Ishikawa (cell line): ENCODE results near the gene RGS4.

Experiments
- CEBPB ChIP-seq: IDR thresholded peaks from 2 replicates; pipeline ENCODE4 v1.6.1; 2012
- CREB1 ChIP-seq: IDR thresholded peaks from 2 replicates; pipeline ENCODE4 v1.6.1; 2012; ENCODE audit warnings: low read depth
- EGR1 ChIP-seq: IDR thresholded peaks from 2 replicates; pipeline ENCODE4 v1.6.1; 2012
- EP300 ChIP-seq: IDR thresholded peaks from 2 replicates; pipeline ENCODE4 v1.6.1; 2012; ENCODE audit warnings: borderline replicate concordance
- FOXM1 ChIP-seq: IDR thresholded peaks from 2 replicates; pipeline ENCODE4 v1.6.1; 2012; ENCODE audit warnings: low read depth, borderline replicate concordance
- NFIC ChIP-seq: IDR thresholded peaks from 2 replicates; pipeline ENCODE4 v1.6.1; 2012
- RAD21 ChIP-seq: IDR thresholded peaks from 2 replicates; pipeline ENCODE4 v1.6.1; 2012; ENCODE audit warnings: low read depth
- TAF1 ChIP-seq: IDR thresholded peaks from 2 replicates; pipeline ENCODE4 v1.6.1; 2012; ENCODE audit warnings: low read depth, mild to moderate bottlenecking
- TCF12 ChIP-seq: IDR thresholded peaks from 2 replicates; pipeline ENCODE4 v1.6.1; 2012; ENCODE audit warnings: low read depth
- TEAD4 ChIP-seq: IDR thresholded peaks from 2 replicates; pipeline ENCODE4 v1.6.1; 2012
- YY1 ChIP-seq: IDR thresholded peaks from 2 replicates; pipeline ENCODE4 v1.6.1; 2012; ENCODE audit warnings: low read depth
- ZBTB7A ChIP-seq: IDR thresholded peaks from 2 replicates; pipeline ENCODE4 v1.6.1; 2012; ENCODE audit warnings: low read depth
- TF ChIP-seq, protein P1 (sequence below): IDR thresholded peaks from 2 replicates; pipeline ENCODE4 v1.6.1; 2012
- TF ChIP-seq, protein P2 (sequence below): IDR thresholded peaks from 2 replicates; pipeline ENCODE4 v1.6.1; 2012; ENCODE audit warnings: low read depth, mild to moderate bottlenecking
- TF ChIP-seq, protein P3 (sequence below): IDR thresholded peaks from 2 replicates; pipeline ENCODE4 v1.6.1; 2012

Gene RGS4

DNA sequence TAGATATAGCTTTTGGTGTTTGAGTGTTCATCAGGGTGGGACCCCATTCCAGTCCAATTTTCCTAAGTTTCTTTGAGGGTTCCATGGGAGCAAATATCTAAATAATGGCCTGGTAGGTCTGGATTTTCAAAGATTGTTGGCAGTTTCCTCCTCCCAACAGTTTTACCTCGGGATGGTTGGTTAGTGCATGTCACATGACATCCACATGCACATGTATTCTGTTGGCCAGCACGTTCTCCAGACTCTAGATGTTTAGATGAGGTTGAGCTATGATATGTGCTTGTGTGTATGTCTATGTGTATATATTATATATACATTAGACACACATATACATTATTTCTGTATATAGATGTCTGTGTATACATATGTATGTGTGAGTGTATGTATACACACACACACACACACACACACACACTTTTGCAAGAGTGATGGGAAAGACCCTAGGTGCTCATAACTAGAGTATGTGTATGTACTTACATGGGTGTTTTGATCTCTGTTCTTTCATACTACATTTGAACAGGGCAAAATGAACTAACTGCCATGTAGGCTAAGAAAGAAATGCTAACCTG lies 5.6 kb downstream of the RGS4 start:
- TF ChIP-seq TAF1 (no peak), RAD21 (no peak), EP300 (no peak), TCF12 (no peak), CREB1 (no peak), ZBTB7A (no peak)
- TF ChIP-seq, protein P1, sequence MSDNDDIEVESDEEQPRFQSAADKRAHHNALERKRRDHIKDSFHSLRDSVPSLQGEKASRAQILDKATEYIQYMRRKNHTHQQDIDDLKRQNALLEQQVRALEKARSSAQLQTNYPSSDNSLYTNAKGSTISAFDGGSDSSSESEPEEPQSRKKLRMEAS, result no peak
- TF ChIP-seq, protein P2, sequence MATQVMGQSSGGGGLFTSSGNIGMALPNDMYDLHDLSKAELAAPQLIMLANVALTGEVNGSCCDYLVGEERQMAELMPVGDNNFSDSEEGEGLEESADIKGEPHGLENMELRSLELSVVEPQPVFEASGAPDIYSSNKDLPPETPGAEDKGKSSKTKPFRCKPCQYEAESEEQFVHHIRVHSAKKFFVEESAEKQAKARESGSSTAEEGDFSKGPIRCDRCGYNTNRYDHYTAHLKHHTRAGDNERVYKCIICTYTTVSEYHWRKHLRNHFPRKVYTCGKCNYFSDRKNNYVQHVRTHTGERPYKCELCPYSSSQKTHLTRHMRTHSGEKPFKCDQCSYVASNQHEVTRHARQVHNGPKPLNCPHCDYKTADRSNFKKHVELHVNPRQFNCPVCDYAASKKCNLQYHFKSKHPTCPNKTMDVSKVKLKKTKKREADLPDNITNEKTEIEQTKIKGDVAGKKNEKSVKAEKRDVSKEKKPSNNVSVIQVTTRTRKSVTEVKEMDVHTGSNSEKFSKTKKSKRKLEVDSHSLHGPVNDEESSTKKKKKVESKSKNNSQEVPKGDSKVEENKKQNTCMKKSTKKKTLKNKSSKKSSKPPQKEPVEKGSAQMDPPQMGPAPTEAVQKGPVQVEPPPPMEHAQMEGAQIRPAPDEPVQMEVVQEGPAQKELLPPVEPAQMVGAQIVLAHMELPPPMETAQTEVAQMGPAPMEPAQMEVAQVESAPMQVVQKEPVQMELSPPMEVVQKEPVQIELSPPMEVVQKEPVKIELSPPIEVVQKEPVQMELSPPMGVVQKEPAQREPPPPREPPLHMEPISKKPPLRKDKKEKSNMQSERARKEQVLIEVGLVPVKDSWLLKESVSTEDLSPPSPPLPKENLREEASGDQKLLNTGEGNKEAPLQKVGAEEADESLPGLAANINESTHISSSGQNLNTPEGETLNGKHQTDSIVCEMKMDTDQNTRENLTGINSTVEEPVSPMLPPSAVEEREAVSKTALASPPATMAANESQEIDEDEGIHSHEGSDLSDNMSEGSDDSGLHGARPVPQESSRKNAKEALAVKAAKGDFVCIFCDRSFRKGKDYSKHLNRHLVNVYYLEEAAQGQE, result no peak

DNA sequence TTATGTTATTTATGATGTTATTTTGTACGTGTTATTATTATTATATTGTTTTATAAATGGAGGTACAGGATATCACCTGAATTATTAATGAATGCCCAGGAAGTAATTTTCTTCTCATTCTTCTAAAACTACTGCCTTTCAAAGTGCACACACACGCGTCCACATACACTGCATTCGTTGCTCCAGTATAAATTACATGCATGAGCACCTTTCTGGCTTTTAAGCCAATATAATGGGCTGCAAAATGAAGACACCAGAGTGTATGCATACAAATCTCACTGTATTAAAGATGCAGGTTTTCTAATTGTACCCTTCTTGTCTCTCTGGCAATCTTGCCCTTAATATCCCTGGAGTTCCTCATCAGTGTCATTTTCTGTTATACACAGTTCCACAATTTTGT lies 6.9 kb downstream of the RGS4 start:
- no peak for TF ChIP-seq FOXM1
- TF ChIP-seq, protein P2, result no peak
- TF ChIP-seq RAD21, result no peak
- TF ChIP-seq TEAD4, result no peak
- TF ChIP-seq CEBPB, result no peak
- no peak for TF ChIP-seq NFIC
- no peak for TF ChIP-seq EGR1
- TF ChIP-seq YY1, result no peak
- TF ChIP-seq, protein P1, result no peak

DNA sequence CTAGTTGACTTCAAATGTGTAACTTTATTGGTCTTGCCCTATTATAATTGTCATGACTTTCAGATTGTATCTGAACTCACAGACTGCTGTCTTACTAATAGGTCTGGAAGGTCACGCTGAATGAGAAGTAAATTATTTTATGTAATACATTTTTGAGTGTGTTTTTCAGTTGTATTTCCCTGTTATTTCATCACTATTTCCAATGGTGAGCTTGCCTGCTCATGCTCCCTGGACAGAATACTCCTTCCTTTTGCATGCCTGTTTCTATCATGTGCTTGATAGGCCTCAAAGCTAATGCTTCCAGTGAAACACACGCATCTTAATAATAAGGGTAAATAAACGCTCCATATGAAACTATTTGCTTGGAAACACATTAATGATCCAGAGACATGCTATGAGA lies 7.3 kb downstream of the RGS4 start:
- TF ChIP-seq EGR1 (no peak), RAD21 (no peak), FOXM1 (no peak), CREB1 (no peak), ZBTB7A (no peak), YY1 (no peak), EP300 (no peak), CEBPB (no peak), NFIC (no peak), TAF1 (no peak), TCF12 (no peak), TEAD4 (no peak)
- TF ChIP-seq, protein P1, result no peak
- TF ChIP-seq, protein P2, result no peak
- TF ChIP-seq, protein P3, sequence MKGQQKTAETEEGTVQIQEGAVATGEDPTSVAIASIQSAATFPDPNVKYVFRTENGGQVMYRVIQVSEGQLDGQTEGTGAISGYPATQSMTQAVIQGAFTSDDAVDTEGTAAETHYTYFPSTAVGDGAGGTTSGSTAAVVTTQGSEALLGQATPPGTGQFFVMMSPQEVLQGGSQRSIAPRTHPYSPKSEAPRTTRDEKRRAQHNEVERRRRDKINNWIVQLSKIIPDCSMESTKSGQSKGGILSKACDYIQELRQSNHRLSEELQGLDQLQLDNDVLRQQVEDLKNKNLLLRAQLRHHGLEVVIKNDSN, result no peak

DNA sequence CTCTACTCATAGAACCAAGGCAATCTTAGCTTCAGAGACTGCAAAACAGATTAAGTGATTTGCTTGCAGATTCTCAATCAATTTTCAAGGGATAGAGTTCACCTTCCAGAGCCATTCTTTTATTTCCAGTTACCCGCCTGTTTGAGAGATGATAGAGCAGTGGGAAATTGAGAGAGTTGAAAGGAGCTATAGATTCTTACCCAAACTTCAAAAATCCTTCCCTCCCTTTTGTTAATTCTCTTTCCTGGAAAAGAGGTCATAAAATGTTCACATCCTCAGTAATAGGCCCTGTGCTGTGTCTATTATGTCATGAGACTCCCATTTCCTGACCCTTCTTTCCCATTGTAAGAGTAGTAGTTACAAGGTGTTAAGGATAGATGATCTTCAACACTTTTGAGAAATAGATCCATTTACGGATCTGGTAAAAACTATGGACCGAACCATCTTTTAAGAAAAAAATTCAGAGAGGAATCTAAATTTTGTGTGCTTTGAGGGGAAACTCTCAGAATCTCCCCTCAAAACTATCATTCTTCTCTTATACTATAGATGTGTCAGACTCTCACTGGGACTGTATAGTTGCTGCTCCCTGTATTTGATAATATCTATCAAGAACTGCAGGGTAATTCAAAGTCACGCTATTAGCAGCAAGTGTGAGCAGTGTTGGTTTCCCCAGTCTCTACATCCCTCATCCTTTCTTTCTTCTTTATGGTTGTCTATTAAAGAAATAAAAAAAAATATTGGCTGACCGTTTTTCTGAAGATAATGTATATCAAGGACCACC lies 8.0 kb downstream of the RGS4 start:
- TF ChIP-seq TEAD4 (no peak), FOXM1 (no peak), EGR1 (no peak), CREB1 (no peak), RAD21 (no peak), NFIC (no peak), ZBTB7A (no peak), EP300 (no peak), YY1 (no peak), CEBPB (no peak)
- TF ChIP-seq, protein P2, result no peak
- TF ChIP-seq, protein P1, result no peak
- TF ChIP-seq, protein P3, result no peak
